HCT116 (cell line): ENCODE measurements around the gene ZDHHC16.
A peak's percentile ranks its signal among the peaks of the same experiment; 100 is the strongest.

Experiments used
- CEBPB ChIP-seq: IDR thresholded peaks from 2 replicates; pipeline ENCODE4 v1.6.1; 2012; ENCODE audit warnings: low read depth
- EGR1 ChIP-seq: IDR thresholded peaks from 2 replicates; pipeline ENCODE4 v1.6.1; 2012; ENCODE audit warnings: low read depth
- EZH2 ChIP-seq: fragments of 200-600 bp; sonication (generic); IDR thresholded peaks from 2 replicates; pipeline ENCODE4 v1.6.1; 2017; ENCODE audit warnings: antibody characterized with exemption, mixed run types
- EZH2phosphoT487 ChIP-seq: fragments of 200-600 bp; IDR thresholded peaks from 2 replicates; pipeline ENCODE4 v1.6.1; 2018; ENCODE audit warnings: antibody characterized with exemption, borderline replicate concordance
- POLR2A ChIP-seq: IDR thresholded peaks from 2 replicates; pipeline ENCODE4 v1.7.0; 2011; ENCODE audit warnings: borderline replicate concordance; ENCODE audit not compliant: insufficient read depth, insufficient read length; ENCODE audit errors: extremely low read depth
- POLR2AphosphoS5 ChIP-seq: IDR thresholded peaks from 2 replicates; pipeline ENCODE4 v1.6.1; 2011; ENCODE audit warnings: mild to moderate bottlenecking, low read depth, low read length, moderate library complexity
- RAD21 ChIP-seq: IDR thresholded peaks from 2 replicates; pipeline ENCODE4 v1.6.1; 2012; ENCODE audit warnings: low read depth, mild to moderate bottlenecking
- SIN3A ChIP-seq: IDR thresholded peaks from 2 replicates; pipeline ENCODE4 v1.6.1; 2012; ENCODE audit warnings: low read depth
- TCF7L2 ChIP-seq: IDR thresholded peaks from 2 replicates; pipeline ENCODE4 v1.7.0; 2011; ENCODE audit warnings: borderline replicate concordance, inconsistent platforms; ENCODE audit not compliant: insufficient read depth, insufficient read length; ENCODE audit errors: extremely low read depth
- YY1 ChIP-seq: IDR thresholded peaks from 2 replicates; pipeline ENCODE4 v1.6.1; 2011; ENCODE audit warnings: low read length, low read depth, moderate library complexity, mild to moderate bottlenecking; ENCODE audit not compliant: insufficient replicate concordance; ENCODE audit errors: extremely low read depth
- TF ChIP-seq, protein P1 (sequence below): IDR thresholded peaks from 2 replicates; pipeline ENCODE4 v1.6.1; 2012
- TF ChIP-seq, protein P2 (sequence below), 3 experiments: fragments of 200-600 bp in 1 of 3; sonication (generic) in 1 of 3; IDR thresholded peaks in 2 of 3; conservative IDR thresholded peaks in 1 of 3; 2 replicates each; pipeline ENCODE4 v1.5.1; 2012 to 2017; ENCODE audit warnings: low read depth in 2 of 3, low read length in 2 of 3, antibody characterized with exemption in 1 of 3, borderline replicate concordance in 1 of 3, control low read depth in 1 of 3, mild to moderate bottlenecking in 1 of 3, mixed read lengths in 1 of 3, mixed run types in 1 of 3, moderate library complexity in 1 of 3; ENCODE audit not compliant: insufficient read depth in 1 of 3
- TF ChIP-seq, protein P3 (sequence below): IDR thresholded peaks from 2 replicates; pipeline ENCODE4 v1.6.1; 2012; ENCODE audit warnings: low read depth
- TF ChIP-seq, protein P4 (sequence below): IDR thresholded peaks from 2 replicates; pipeline ENCODE4 v1.6.1; 2012

DNA sequence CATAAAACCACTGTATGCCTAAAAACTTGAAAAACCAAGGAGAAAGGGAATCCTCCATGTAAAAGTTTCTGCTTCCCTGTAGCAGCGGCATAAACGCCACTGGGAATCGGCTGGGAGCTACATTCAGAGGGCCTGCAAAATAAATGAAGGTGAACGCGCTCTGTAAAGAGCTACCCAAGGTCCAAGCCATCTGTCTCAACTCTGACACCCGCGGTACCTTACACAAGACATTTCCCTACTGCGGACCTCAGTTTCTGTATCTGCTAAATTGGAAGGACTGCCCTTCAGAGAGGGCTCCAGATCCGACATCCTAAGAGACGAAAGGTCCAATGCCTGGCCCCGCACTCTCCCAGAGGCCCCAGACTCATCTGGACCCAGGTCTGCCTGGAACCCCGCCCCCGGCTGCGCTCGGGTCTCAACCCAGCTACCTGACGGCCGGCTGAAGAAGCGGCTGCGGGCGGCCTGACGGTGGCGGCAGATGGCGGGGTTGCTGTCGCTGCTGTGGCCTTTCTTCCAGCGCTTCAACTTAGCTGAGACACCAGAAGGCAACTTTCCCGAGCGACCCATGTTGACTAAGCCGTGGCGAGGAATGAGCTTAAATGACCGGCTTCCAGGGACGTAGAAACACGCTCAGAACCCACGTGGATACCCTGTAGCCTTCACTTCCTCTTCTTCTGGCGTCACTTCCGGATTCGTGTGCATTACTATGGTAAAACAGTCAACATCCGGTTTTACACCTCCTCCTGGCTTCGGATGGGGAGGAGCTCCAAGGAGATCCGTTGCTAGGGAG is 45.1 kb upstream of the ZDHHC16 start, which contains the start of gene RRP12:
- TF ChIP-seq, protein P1, sequence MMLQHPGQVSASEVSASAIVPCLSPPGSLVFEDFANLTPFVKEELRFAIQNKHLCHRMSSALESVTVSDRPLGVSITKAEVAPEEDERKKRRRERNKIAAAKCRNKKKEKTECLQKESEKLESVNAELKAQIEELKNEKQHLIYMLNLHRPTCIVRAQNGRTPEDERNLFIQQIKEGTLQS = no peak
- TF ChIP-seq, protein P2, sequence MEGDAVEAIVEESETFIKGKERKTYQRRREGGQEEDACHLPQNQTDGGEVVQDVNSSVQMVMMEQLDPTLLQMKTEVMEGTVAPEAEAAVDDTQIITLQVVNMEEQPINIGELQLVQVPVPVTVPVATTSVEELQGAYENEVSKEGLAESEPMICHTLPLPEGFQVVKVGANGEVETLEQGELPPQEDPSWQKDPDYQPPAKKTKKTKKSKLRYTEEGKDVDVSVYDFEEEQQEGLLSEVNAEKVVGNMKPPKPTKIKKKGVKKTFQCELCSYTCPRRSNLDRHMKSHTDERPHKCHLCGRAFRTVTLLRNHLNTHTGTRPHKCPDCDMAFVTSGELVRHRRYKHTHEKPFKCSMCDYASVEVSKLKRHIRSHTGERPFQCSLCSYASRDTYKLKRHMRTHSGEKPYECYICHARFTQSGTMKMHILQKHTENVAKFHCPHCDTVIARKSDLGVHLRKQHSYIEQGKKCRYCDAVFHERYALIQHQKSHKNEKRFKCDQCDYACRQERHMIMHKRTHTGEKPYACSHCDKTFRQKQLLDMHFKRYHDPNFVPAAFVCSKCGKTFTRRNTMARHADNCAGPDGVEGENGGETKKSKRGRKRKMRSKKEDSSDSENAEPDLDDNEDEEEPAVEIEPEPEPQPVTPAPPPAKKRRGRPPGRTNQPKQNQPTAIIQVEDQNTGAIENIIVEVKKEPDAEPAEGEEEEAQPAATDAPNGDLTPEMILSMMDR (IDR thresholded peaks at IDR 0.05 in 2 of 3, conservative IDR thresholded peaks at IDR 0.05 in 1 of 3; ENCODE audit: borderline replicate concordance in 1 of 3, insufficient read depth in 1 of 3, low read depth in 2 of 3, low read length in 2 of 3) = no peak
- no peak for TF ChIP-seq TCF7L2
- no peak for TF ChIP-seq EZH2
- no peak for TF ChIP-seq CEBPB
- TF ChIP-seq POLR2A = peak; percentile 42
- no peak for TF ChIP-seq RAD21
- peak; percentile 77 for TF ChIP-seq POLR2AphosphoS5
- TF ChIP-seq, protein P3, sequence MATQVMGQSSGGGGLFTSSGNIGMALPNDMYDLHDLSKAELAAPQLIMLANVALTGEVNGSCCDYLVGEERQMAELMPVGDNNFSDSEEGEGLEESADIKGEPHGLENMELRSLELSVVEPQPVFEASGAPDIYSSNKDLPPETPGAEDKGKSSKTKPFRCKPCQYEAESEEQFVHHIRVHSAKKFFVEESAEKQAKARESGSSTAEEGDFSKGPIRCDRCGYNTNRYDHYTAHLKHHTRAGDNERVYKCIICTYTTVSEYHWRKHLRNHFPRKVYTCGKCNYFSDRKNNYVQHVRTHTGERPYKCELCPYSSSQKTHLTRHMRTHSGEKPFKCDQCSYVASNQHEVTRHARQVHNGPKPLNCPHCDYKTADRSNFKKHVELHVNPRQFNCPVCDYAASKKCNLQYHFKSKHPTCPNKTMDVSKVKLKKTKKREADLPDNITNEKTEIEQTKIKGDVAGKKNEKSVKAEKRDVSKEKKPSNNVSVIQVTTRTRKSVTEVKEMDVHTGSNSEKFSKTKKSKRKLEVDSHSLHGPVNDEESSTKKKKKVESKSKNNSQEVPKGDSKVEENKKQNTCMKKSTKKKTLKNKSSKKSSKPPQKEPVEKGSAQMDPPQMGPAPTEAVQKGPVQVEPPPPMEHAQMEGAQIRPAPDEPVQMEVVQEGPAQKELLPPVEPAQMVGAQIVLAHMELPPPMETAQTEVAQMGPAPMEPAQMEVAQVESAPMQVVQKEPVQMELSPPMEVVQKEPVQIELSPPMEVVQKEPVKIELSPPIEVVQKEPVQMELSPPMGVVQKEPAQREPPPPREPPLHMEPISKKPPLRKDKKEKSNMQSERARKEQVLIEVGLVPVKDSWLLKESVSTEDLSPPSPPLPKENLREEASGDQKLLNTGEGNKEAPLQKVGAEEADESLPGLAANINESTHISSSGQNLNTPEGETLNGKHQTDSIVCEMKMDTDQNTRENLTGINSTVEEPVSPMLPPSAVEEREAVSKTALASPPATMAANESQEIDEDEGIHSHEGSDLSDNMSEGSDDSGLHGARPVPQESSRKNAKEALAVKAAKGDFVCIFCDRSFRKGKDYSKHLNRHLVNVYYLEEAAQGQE = no peak
- TF ChIP-seq, protein P4, sequence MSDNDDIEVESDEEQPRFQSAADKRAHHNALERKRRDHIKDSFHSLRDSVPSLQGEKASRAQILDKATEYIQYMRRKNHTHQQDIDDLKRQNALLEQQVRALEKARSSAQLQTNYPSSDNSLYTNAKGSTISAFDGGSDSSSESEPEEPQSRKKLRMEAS = peak; percentile 100
- no peak for TF ChIP-seq YY1
- no peak for TF ChIP-seq EGR1
- TF ChIP-seq SIN3A = peak; percentile 100
- TF ChIP-seq EZH2phosphoT487 = no peak
